ENCODE measurements around the gene TNFRSF25. TPM values are rescaled to one million over a fixed set of nuclear protein-coding genes. Genes with fewer than 3 reads are reported as not detected.
"Not testable (repeated sequence)": the region's sequence is repeated elsewhere in the genome, so short reads cannot be mapped to it uniquely, and the experiment has no call there.

TNFRSF25 gene
- total and polyA plus RNA-seq, 4 donors, result 4.9 to 19.8 (median 11.7) TPM

GRCh38 chr1:6450943-6451373 lies 15.0 kb downstream of the TNFRSF25 start:
- ATAC-seq (ENCODE audit: insufficient read depth, low FRiP score) (no peak), DNase-seq (no peak)
- H3K4me1 ChIP-seq (ENCODE audit: control insufficient read depth in 5 of 5, insufficient read depth in 5 of 5, low read length in 5 of 5), result peaks cover 0 to 16% (median 0%) of the 10 kb centered on the region in 5 donors
- H3K36me3 ChIP-seq (ENCODE audit: control insufficient read depth in 4 of 4, insufficient read depth in 4 of 4, low read length in 4 of 4), result no peaks in the 10 kb centered on the region
- no peak for TF ChIP-seq CTCF (IDR thresholded peaks at IDR 0.05; ENCODE audit: control extremely low read depth, extremely low read depth)
- H3K27me3 ChIP-seq (ENCODE audit: control insufficient read depth in 3 of 3, insufficient read depth in 3 of 3, low read length in 2 of 3), result peaks cover 10 to 40% (median 32%) of the 10 kb centered on the region in 3 donors
- H3K4me3 ChIP-seq, result no peak overlapping the region
- WGBS, 2 donors, result 71 to 83% methylated on average over 6 of the region's 6 CpGs
- peaks cover 0 to 1% (median 0%) of the 10 kb centered on the region in 4 donors for H3K9me3 ChIP-seq (ENCODE audit: control insufficient read depth in 4 of 4, insufficient read depth in 3 of 4, low read length in 3 of 4)
- no peak overlapping the region for H3K9ac ChIP-seq (ENCODE audit: insufficient read depth in 1 of 2, low read length in 2 of 2)
- no peak overlapping the region for H3K27ac ChIP-seq (ENCODE audit: low read depth in 1 of 2, low read length in 1 of 2)

GRCh38 chr1:6450486-6450885 lies 15.5 kb downstream of the TNFRSF25 start:
- not testable (repeated sequence) for H3K27ac ChIP-seq (ENCODE audit: low read depth in 1 of 2, low read length in 1 of 2); ATAC-seq (ENCODE audit: insufficient read depth, low FRiP score); H3K36me3 ChIP-seq (ENCODE audit: control insufficient read depth in 4 of 4, insufficient read depth in 4 of 4, low read length in 4 of 4); H3K4me3 ChIP-seq; H3K9ac ChIP-seq (ENCODE audit: insufficient read depth in 1 of 2, low read length in 2 of 2); DNase-seq; H3K9me3 ChIP-seq (ENCODE audit: control insufficient read depth in 4 of 4, insufficient read depth in 3 of 4, low read length in 3 of 4)
- 43 to 46% methylated on average over 6 to 10 of the region's 10 CpGs for WGBS, 2 donors
- Histone ChIP-seq H3K4me1 (ENCODE audit: control insufficient read depth in 5 of 5, insufficient read depth in 5 of 5, low read length in 5 of 5) (peaks cover 0 to 16% (median 0%) of the 10 kb centered on the region in 5 donors), H3K27me3 (ENCODE audit: control insufficient read depth in 3 of 3, insufficient read depth in 3 of 3, low read length in 2 of 3) (peaks cover 6 to 37% (median 30%) of the 10 kb centered on the region in 3 donors)

- ATAC-seq (ENCODE audit: insufficient read depth, low FRiP score) (no peak), DNase-seq (no peak)
- H3K36me3 ChIP-seq (ENCODE audit: control insufficient read depth in 4 of 4, insufficient read depth in 4 of 4, low read length in 4 of 4), result no peaks in the 10 kb centered on the region
- H3K4me3 ChIP-seq, result no peak overlapping the region
- H3K27me3 ChIP-seq (ENCODE audit: control insufficient read depth in 3 of 3, insufficient read depth in 3 of 3, low read length in 2 of 3), result peaks cover 2 to 35% (median 29%) of the 10 kb centered on the region in 3 donors
- no peak overlapping the region for H3K27ac ChIP-seq (ENCODE audit: low read depth in 1 of 2, low read length in 1 of 2)
- 20 to 30% methylated on average over 6 to 7 of the region's 7 CpGs for WGBS, 2 donors
- H3K9me3 ChIP-seq (ENCODE audit: control insufficient read depth in 4 of 4, insufficient read depth in 3 of 4, low read length in 3 of 4), result no peaks in the 10 kb centered on the region
- TF ChIP-seq CTCF (IDR thresholded peaks at IDR 0.05; ENCODE audit: control extremely low read depth, extremely low read depth), result no peak
- peaks cover 0 to 16% (median 0%) of the 10 kb centered on the region in 5 donors for H3K4me1 ChIP-seq (ENCODE audit: control insufficient read depth in 5 of 5, insufficient read depth in 5 of 5, low read length in 5 of 5)
- no peak overlapping the region for H3K9ac ChIP-seq (ENCODE audit: insufficient read depth in 1 of 2, low read length in 2 of 2)
These were observed 15.9 kb downstream of the TNFRSF25 start for GRCh38 chr1:6450005-6450450.

GRCh38 chr1:6448749-6449631 lies 17.0 kb downstream of the TNFRSF25 start:
- Histone ChIP-seq H3K4me3 (no peak overlapping the region), H3K4me1 (ENCODE audit: control insufficient read depth in 5 of 5, insufficient read depth in 5 of 5, low read length in 5 of 5) (peaks cover 0 to 7% (median 0%) of the 10 kb centered on the region in 5 donors), H3K27me3 (ENCODE audit: control insufficient read depth in 3 of 3, insufficient read depth in 3 of 3, low read length in 2 of 3) (peaks cover 0 to 35% (median 32%) of the 10 kb centered on the region in 3 donors), H3K9ac (ENCODE audit: insufficient read depth in 1 of 2, low read length in 2 of 2) (no peak overlapping the region), H3K9me3 (ENCODE audit: control insufficient read depth in 4 of 4, insufficient read depth in 3 of 4, low read length in 3 of 4) (no peaks in the 10 kb centered on the region), H3K36me3 (ENCODE audit: control insufficient read depth in 4 of 4, insufficient read depth in 4 of 4, low read length in 4 of 4) (no peaks in the 10 kb centered on the region), H3K27ac (ENCODE audit: low read depth in 1 of 2, low read length in 1 of 2) (no peak overlapping the region)
- 3 to 10% methylated on average over 22 to 64 of the region's 66 CpGs for WGBS, 2 donors
- TF ChIP-seq CTCF (IDR thresholded peaks at IDR 0.05; ENCODE audit: control extremely low read depth, extremely low read depth), result no peak
- peak; percentile 23 to 53 (median 50) for DNase-seq
- no peak for ATAC-seq (ENCODE audit: insufficient read depth, low FRiP score)
